Suprapubic skin (tissue), 4 donors: Measurements from ENCODE around the gene GALNT18. TPM values are rescaled to one million over a fixed set of nuclear protein-coding genes. Genes with fewer than 3 reads are reported as not detected.

Source experiments
- DNase-seq, 2 donors: peaks; one replicate each; pipeline ENCODE4 v3.0.0-alpha.2; 2019; ENCODE audit warnings: low spot score in 2 of 2
- H3K27ac ChIP-seq: fragments of 200-600 bp; sonication (generic); one replicate; pipeline ENCODE4 v1.5.1; 2019
- H3K27me3 ChIP-seq: fragments of 200-600 bp; sonication (generic); one replicate; pipeline ENCODE4 v1.5.1; 2019
- H3K36me3 ChIP-seq: fragments of 200-600 bp; sonication (generic); one replicate; pipeline ENCODE4 v1.5.1; 2019
- H3K4me1 ChIP-seq: fragments of 200-600 bp; sonication (generic); one replicate; pipeline ENCODE4 v1.5.1; 2019
- H3K4me3 ChIP-seq: fragments of 200-600 bp; sonication (generic); one replicate; pipeline ENCODE4 v1.5.1; 2019; ENCODE audit warnings: mild to moderate bottlenecking
- H3K9me3 ChIP-seq: fragments of 200-600 bp; sonication (generic); one replicate; pipeline ENCODE4 v1.5.1; 2019
- CTCF ChIP-seq, 2 donors: fragments of 200-600 bp in 1 of 2; fragments of 450-650 bp in 1 of 2; sonication (generic) in 1 of 2; IDR thresholded peaks; one replicate each; pipeline ENCODE4 v1.5.1; 2016 to 2019; ENCODE audit warnings: antibody characterized with exemption in 2 of 2, mild to moderate bottlenecking in 1 of 2, moderate library complexity in 1 of 2
- EP300 ChIP-seq: sonication (generic); formaldehyde crosslinking; IDR thresholded peaks from one replicate; pipeline ENCODE4 v1.6.1; 2017; ENCODE audit warnings: antibody characterized with exemption
- POLR2A ChIP-seq, 2 donors: fragments of 450-650 bp; IDR thresholded peaks; one replicate each; pipeline ENCODE4 v1.6.1; 2017; ENCODE audit warnings: antibody characterized with exemption in 2 of 2, mild to moderate bottlenecking in 2 of 2, moderate library complexity in 2 of 2
- POLR2AphosphoS5 ChIP-seq, 3 donors: sonication (generic); formaldehyde crosslinking; IDR thresholded peaks; one replicate each; pipeline ENCODE4 v1.6.1; 2017; ENCODE audit warnings: antibody characterized with exemption in 3 of 3
- WGBS: methylation state at CpG from one replicate; pipeline ENCODE4 v1.1.5; 2018; 5-methylcytosine and 5-hydroxymethylcytosine counted together
- total RNA-seq, 4 donors: library from RNA; depleted of rRNA; stranded (reverse); fragments of >200 nt; gene quantifications; one replicate each; pipeline ENCODE4 v1.1.0, GENCODE V29; 2016

The GALNT18 gene
- total RNA-seq, 4 donors from 2014 or later: 20.6 to 26.0 (median 23.1) TPM

DNA sequence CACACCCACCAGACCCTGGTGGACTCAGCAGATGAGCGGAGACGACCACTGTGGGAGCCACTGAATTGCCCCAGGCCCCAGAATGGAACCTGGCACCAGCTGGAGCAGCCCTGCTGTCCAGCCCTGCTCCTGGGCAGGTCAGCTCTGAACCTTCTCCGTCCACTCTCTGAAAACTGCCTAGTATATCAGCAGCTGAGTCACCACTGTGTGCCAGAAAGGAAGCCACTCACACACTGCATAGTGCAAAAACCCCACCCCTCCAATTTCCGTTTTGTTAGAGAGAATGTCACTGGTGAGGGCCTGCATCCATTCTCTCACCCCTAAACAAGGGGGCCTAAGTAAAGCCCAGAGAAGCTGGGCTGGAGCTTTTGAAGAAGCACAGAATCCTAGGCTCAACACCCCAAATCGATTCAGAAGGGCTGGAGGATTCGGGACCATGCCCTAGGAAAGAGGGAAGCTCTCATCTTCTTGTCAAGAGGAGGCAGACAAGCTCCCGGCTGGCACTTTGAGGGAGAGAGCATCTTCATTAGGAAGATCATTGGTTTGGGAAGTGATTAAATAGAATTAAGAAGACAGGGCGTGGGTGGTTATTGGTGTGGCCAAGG, 44.5 kb downstream of the GALNT18 start:
- no peaks in the 10 kb centered on the region for H3K27me3 ChIP-seq
- no peak overlapping the region for H3K27ac ChIP-seq
- TF ChIP-seq EP300: no peak
- no peak for TF ChIP-seq POLR2A (IDR thresholded peaks at IDR 0.05)
- TF ChIP-seq CTCF (IDR thresholded peaks at IDR 0.05): no peak
- no peak for TF ChIP-seq POLR2AphosphoS5 (IDR thresholded peaks at IDR 0.05)
- H3K36me3 ChIP-seq: no peaks in the 10 kb centered on the region
- peaks cover 18% of the 10 kb centered on the region for H3K4me1 ChIP-seq
- no peaks in the 10 kb centered on the region for H3K9me3 ChIP-seq
- 84% methylated on average over 8 of the region's 8 CpGs for WGBS
- no peak overlapping the region for H3K4me3 ChIP-seq
- no peak for DNase-seq

DNA sequence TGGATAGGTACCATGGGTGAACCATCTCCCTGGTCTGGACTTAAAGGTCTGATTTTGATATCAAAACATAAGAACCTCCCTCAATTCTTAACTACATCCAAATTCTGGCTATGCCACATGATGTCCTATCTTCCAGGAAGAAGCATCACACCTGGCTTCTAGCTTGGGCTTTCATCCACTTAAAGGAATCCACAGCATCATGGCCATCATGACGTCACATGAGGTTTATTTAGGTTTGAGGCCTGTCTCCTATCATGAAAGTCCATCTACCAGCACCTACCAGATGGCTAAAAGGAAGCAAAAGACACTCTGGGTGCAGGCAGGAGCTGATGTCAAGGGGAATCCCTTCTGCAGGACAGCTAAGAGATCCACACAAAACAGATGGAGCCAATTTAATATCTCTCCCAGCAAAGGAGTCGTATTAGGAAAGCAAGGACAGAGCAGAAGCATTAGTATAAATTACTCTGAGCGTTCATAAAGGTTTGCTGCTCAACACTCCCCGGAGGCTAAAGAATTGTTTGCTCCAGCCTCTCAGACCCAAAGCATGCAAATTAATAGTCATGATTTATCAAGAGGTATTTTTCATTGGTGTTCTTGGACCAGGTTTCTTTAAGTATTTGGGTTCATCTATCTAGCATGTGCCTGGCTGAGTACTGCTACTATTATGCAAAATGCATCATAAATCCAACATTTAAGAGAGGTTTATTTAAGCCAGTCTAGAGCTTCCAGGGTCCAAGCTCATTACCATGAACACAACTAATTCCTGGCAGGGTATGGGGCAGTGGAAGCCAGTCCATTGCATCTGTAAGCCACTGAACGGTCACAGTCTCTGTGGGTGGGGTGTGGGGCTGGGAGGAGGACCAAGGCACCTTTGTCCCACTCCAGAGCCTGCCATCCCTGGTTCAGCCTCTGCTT, 47.2 kb downstream of the GALNT18 start:
- Histone ChIP-seq H3K36me3 (no peaks in the 10 kb centered on the region), H3K4me1 (peaks cover 21% of the 10 kb centered on the region), H3K27me3 (no peaks in the 10 kb centered on the region), H3K27ac (no peak overlapping the region), H3K4me3 (no peak overlapping the region), H3K9me3 (no peaks in the 10 kb centered on the region)
- WGBS: 88% methylated on average over 5 of the region's 5 CpGs
- TF ChIP-seq EP300: no peak
- TF ChIP-seq POLR2AphosphoS5 (IDR thresholded peaks at IDR 0.05): no peak
- no peak for TF ChIP-seq CTCF (IDR thresholded peaks at IDR 0.05)
- TF ChIP-seq POLR2A (IDR thresholded peaks at IDR 0.05): no peak
- no peak for DNase-seq

GRCh38 chr11:11572386-11572785, 49.4 kb downstream of the GALNT18 start:
- H3K27ac ChIP-seq: no peak overlapping the region
- peaks cover 31% of the 10 kb centered on the region for H3K4me1 ChIP-seq
- H3K27me3 ChIP-seq: no peaks in the 10 kb centered on the region
- no peak overlapping the region for H3K4me3 ChIP-seq
- H3K36me3 ChIP-seq: no peaks in the 10 kb centered on the region
- DNase-seq: no peak
- TF ChIP-seq CTCF (IDR thresholded peaks at IDR 0.05) (no peak), POLR2AphosphoS5 (IDR thresholded peaks at IDR 0.05) (no peak), EP300 (no peak), POLR2A (IDR thresholded peaks at IDR 0.05) (no peak)
- WGBS: 92% methylated on average over 7 of the region's 7 CpGs
- no peaks in the 10 kb centered on the region for H3K9me3 ChIP-seq

- Histone ChIP-seq H3K27ac (no peak overlapping the region), H3K4me1 (peaks cover 34% of the 10 kb centered on the region), H3K4me3 (no peak overlapping the region), H3K9me3 (no peaks in the 10 kb centered on the region), H3K36me3 (no peaks in the 10 kb centered on the region), H3K27me3 (no peaks in the 10 kb centered on the region)
- WGBS: 91% methylated on average over 7 of the region's 7 CpGs
- TF ChIP-seq EP300 (no peak), CTCF (IDR thresholded peaks at IDR 0.05) (no peak), POLR2A (IDR thresholded peaks at IDR 0.05) (no peak), POLR2AphosphoS5 (IDR thresholded peaks at IDR 0.05) (no peak)
- DNase-seq: no peak
Measured at GRCh38 chr11:11571893-11572292, 49.9 kb downstream of the GALNT18 start.

- no peaks in the 10 kb centered on the region for H3K9me3 ChIP-seq
- peaks cover 36% of the 10 kb centered on the region for H3K4me1 ChIP-seq
- no peak for TF ChIP-seq CTCF (IDR thresholded peaks at IDR 0.05)
- TF ChIP-seq POLR2AphosphoS5 (IDR thresholded peaks at IDR 0.05): no peak
- TF ChIP-seq EP300: no peak
- TF ChIP-seq POLR2A (IDR thresholded peaks at IDR 0.05): no peak
- H3K4me3 ChIP-seq: no peak overlapping the region
- H3K27me3 ChIP-seq: no peaks in the 10 kb centered on the region
- no peak overlapping the region for H3K27ac ChIP-seq
- H3K36me3 ChIP-seq: no peaks in the 10 kb centered on the region
- DNase-seq: no peak
Measured at GRCh38 chr11:11570823-11571222, 51.0 kb downstream of the GALNT18 start.
